D721Med (cell line): Measurements from ENCODE around the gene YPEL5.
"Not testable (repeated sequence)": the region's sequence is repeated elsewhere in the genome, so short reads cannot be mapped to it uniquely, and the experiment has no call there.

ENCODE experiments used
- DNase-seq: peaks from one replicate; pipeline ENCODE4 v3.0.0; 2011; ENCODE audit warnings: low spot score; ENCODE audit not compliant: insufficient read length
- FAIRE-seq: peaks from 2 replicates; lab custom pipeline; 2011; peaks lifted over from hg19 to GRCh38; lab: Jason Lieb, UNC
- TF ChIP-seq, protein P1 (sequence below): IDR thresholded peaks from 2 replicates; pipeline ENCODE4 v1.5.1; 2012; ENCODE audit warnings: mild to moderate bottlenecking, control low read depth; ENCODE audit not compliant: insufficient read depth; ENCODE audit errors: missing control alignments

Gene YPEL5

DNA sequence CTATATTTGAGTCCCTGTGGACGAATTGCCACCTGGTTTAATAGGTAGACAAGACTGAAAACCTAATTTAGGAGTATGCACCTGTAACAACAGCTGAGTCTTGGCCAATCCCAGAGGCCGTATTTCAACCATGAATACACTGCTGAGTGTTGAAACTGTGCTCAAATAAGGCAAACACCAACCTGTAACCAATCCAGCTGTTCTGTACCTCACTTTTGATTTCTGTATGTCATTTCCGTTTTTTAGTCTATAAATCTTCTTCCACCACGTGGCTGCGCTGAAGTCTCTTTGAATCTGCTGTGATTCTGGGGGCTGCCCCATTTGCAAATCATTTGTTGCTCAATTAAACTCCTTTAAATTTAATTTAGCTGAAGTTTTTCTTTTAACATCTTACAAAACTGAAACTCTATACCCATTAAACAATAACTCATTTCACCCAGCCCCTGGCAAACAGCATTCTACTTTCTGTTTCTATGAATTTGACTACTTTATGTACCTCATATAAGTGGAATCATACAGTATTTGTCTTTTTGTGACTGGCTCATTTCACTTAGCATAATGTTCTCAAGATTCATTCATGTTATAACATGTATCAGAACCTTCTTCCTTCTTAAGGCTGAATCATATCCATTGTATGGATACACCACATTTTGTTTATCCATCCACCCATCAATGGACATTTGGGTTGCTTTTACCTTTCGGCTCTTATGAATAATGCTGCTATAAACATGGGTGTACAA lies 7.5 kb upstream of the YPEL5 start:
- TF ChIP-seq, protein P1, sequence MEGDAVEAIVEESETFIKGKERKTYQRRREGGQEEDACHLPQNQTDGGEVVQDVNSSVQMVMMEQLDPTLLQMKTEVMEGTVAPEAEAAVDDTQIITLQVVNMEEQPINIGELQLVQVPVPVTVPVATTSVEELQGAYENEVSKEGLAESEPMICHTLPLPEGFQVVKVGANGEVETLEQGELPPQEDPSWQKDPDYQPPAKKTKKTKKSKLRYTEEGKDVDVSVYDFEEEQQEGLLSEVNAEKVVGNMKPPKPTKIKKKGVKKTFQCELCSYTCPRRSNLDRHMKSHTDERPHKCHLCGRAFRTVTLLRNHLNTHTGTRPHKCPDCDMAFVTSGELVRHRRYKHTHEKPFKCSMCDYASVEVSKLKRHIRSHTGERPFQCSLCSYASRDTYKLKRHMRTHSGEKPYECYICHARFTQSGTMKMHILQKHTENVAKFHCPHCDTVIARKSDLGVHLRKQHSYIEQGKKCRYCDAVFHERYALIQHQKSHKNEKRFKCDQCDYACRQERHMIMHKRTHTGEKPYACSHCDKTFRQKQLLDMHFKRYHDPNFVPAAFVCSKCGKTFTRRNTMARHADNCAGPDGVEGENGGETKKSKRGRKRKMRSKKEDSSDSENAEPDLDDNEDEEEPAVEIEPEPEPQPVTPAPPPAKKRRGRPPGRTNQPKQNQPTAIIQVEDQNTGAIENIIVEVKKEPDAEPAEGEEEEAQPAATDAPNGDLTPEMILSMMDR: no peak
- no peak for FAIRE-seq
- no peak for DNase-seq

DNA sequence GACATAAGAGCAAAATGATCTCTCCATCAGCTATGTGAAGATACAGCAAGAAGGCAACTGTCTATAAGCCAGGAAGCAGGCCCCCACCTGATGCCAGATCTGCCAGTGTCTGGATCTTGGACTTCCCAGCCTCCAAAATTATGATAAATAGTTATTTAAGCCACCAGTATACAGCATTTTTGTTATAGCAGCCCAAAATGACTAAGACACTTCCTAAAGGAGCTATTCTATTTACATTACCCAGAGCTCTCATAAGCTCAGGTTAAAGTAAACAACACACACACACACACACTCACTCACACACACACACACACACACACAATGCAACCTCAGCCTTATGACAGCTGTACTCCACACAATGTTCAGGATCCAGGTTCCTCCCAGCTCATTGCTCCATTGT lies 5.7 kb upstream of the YPEL5 start:
- TF ChIP-seq, protein P1: no peak
- no peak for FAIRE-seq
- no peak for DNase-seq

DNA sequence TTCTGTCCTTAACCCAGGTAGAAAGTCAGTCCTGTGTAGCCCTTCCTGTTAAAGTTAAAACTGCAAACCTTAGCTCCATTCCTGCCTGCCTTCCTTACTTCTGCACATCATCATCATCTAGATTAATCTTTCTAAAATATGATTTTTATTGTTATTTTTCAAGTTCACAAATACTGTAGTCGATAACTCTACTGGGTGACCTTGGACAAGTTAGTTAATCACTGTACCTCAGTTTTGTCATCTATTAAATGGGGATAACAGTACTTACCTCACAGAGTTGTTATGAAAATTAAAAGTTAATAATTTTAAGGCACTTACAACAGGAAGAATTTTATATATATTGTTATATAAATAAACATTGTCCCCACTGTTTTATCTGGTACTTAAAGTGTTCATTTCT lies 2.5 kb upstream of the YPEL5 start:
- DNase-seq (no peak), FAIRE-seq (no peak)
- TF ChIP-seq, protein P1: no peak

DNA sequence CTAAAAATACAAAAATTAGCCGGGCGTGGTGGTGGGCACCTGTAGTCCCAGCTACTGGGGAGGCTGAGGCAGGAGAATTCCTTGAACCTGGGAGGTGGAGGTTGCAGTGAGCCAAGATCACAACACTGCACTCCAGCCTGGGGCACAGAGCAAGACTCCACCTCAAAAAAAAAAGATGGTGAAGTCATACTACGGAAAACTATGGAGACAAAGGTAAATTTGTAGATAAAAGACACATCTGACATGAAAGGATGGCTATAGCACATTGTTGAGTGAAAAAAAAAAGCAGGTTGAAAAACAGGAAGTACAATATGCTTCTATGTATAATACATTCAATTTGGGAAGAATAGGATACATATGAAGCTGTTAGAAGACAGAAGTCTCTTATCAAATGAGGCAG lies 1.9 kb upstream of the YPEL5 start:
- FAIRE-seq, DNase-seq: not testable (repeated sequence)

DNA sequence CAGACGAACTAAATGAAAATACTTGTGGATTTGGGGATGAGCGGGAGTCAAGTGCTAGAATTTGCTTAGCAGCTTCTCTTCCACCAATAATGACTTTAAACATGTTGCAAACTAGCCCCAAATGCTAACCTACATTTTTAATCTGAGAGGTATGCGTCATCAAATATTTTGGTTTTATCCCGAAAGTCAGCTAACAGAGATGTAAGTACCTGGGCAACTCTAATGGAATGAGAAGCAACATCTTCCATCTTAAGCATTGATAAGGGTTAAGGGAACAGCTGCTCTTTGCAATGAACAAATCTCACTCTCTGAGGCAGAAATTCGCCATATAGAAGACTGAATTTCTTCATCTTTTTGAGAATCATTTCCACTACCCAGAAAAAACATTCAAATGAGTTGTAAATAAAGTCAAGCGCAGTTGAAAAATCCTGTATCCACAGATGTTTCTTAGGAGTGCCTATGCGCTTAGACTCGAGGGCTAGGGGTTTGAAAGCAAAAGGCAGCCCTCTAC lies 926 bp upstream of the YPEL5 start:
- FAIRE-seq: no peak
- DNase-seq: no peak
- TF ChIP-seq, protein P1: no peak

DNA sequence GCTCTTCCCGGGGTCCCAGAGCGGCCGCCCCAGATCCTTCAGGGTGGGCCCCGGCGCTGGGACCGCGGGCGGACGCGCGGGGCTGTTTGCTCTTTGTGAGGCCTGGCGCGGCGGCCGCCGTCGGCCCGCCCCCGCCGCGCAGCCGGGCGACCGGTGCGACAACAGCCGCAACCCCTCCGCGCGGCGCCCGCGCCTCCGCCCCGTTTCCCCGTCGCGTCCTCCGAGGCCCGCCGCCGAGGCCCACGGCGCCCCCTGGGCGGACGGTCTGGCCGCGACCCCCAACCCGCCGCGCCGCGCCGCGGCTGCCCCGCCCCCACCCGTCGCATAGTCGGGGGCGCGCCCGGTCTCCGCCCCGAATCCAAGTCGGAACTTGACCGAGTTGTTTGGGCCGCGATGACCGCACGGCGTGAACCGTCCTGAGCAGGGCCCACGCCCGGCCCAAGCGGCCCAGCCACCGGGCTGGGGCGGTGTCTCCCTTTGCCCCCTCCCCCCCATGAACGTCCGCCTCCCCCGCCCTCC lies 448 bp downstream of the YPEL5 start:
- TF ChIP-seq, protein P1: no peak
- DNase-seq: no peak
- FAIRE-seq: no peak

DNA sequence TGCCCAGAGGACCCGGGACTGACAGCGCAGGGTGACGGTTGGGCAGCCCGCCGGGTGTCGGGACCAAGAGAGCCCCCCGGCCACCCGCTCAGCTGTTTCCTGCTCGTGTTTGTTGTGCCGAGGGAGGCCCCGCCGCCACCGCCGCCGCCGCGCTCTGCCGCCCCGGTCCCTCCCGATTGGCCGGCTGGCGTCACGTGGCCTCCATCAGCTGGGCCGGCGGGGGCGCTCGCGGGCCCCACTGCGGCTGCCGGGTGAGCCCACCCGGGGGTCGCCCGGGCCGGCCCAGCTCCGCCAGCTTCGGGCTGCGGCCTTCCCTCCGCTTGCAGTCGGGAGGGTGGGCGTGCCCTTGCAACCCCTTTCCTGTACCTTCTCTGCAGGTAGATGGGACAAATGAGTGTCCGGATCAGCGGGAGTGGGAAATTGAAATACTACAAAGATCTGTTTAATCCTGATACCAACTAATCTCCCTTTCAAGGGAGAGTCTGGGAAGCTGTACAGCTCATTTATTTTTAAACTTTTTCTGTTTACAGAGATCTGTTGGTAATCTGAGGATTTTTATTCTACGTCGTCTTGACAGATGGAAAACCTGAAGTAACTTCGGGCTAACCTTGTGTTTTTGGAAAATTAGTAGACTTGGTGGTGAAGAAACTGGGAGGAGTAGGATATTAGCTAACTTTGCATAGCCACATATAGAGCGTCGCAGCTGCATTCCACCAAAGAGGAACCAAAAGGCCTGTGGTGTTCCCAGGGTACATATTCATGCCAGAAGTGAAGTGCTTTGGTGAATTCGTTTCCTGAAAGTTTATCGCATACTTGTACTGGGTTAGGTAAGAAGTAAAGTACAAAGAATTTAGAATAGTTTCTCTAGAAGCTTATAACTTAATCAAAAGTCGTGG lies 1.2 kb downstream of the YPEL5 start:
- FAIRE-seq (no peak), DNase-seq (peak; percentile 53)
- TF ChIP-seq, protein P1: peak; percentile 23
